ENCODE data around the gene UNK. TPM values are rescaled to one million over a fixed set of nuclear protein-coding genes. Genes with fewer than 3 reads are reported as not detected.
A peak's percentile ranks its signal among the peaks of the same experiment; 100 is the strongest.
"Not testable (repeated sequence)": the region's sequence is repeated elsewhere in the genome, so short reads cannot be mapped to it uniquely, and the experiment has no call there.

UNK gene
- total RNA-seq, 1 donor from 2014 or later, result 17.3 TPM

DNA sequence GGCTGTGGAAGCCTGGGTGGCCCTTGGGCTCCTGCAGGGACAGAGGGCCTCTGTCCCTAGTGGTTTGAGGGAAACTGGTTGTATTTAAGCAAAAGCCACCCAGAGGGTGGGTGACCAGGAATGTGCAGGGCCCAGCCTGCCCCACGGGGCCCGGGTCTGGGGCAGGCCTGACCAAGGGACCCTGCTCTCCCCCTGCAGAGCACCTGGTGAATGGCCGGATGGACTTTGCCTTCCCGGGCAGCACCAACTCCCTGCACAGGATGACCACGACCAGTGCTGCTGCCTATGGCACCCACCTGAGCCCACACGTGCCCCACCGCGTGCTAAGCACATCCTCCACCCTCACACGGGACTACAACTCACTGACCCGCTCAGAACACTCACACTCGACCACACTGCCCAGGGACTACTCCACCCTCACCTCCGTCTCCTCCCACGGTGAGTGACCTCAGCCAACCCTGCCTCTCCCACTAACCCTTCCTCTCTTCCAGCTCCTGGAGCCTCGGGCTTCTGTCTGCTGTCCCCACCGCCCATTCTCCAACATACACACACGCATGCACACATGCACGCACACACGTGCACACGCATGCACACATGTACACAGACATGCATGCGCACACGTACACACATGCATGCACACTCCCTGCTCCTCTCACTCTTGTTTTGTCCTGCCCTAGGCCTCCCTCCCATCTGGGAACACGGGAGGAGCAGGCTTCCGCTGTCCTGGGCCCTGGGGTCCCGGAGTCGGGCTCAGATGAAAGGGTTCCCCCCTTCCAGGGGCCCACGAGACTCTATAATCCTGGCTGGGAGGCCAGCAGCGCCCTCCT lies 30.0 kb upstream of the UNK start:
- ATAC-seq, result no peak

DNA sequence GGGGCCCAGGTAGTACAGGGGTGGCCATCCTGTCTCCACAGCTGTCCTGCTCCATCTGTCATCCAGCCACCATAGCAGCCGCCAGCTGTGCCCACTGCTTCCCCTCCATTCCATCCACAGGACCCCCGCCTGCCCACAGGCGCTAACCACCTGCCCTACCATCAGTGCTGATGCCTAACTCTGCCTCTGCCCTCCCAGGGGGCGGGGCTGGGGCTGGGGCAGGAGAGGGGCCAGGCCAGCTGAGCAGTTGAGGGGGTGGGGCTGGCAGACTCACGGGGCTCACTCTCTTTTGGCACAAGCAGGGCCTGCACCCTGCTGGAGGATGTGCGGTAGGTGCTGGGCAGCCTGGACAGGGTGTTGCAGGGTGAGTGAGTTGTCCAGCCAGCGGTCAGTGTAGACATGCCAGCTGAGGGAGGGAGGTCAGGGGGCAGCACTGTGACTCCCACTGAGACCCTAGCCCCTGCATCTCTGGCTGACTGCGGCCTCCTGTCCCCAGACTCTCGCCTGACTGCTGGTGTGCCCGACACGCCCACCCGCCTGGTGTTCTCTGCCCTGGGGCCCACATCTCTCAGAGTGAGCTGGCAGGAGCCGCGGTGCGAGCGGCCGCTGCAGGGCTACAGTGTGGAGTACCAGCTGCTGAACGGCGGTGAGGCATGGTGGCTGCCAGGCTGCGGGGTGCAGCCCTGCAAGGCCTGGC lies 29.3 kb upstream of the UNK start:
- peak; percentile 22 for ATAC-seq

DNA sequence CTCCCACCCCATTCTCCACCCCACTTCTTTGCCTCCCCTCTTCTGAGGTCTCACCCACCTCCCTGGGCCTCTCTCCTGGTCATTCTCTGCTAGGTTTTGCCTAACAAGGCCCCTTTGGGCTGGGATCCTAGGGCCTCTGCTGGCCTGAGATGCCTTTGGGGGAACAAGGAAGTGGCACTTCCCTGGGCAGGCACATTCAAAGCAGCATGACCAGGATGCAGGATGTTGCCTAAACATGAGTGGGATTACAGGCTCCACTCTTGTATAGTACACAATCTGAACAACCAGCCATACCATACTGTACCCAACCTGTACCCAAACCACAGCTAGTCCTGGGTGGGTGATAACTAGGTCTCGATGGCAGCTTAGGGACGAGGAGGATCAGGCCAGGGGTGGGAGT lies 28.6 kb upstream of the UNK start:
- ATAC-seq, result no peak

DNA sequence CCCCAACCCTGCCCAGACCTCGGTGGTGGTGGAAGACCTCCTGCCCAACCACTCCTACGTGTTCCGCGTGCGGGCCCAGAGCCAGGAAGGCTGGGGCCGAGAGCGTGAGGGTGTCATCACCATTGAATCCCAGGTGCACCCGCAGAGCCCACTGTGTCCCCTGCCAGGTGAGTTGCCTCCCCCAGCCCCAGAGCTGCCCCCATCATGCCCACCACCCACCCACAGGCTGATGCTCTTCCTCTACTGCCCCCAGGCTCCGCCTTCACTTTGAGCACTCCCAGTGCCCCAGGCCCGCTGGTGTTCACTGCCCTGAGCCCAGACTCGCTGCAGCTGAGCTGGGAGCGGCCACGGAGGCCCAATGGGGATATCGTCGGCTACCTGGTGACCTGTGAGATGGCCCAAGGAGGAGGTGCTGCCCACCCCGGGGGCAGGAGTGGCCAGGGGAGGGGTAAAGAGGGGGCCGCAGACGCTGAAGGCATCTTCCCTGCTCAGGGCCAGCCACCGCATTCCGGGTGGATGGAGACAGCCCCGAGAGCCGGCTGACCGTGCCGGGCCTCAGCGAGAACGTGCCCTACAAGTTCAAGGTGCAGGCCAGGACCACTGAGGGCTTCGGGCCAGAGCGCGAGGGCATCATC lies 28.0 kb upstream of the UNK start:
- no peak for ATAC-seq

DNA sequence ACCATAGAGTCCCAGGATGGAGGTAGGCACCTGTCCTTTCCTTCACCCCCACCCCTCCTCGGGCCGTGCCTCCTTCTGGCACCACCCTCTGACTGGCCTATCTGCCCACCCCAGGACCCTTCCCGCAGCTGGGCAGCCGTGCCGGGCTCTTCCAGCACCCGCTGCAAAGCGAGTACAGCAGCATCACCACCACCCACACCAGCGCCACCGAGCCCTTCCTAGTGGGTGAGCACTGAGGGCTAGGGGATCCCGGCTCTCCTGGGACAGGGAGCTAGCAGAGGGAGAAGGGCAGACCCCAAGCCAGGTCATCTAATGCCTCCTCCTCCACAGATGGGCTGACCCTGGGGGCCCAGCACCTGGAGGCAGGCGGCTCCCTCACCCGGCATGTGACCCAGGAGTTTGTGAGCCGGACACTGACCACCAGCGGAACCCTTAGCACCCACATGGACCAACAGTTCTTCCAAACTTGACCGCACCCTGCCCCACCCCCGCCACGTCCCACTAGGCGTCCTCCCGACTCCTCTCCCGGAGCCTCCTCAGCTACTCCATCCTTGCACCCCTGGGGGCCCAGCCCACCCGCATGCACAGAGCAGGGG lies 27.4 kb upstream of the UNK start:
- ATAC-seq, result no peak

DNA sequence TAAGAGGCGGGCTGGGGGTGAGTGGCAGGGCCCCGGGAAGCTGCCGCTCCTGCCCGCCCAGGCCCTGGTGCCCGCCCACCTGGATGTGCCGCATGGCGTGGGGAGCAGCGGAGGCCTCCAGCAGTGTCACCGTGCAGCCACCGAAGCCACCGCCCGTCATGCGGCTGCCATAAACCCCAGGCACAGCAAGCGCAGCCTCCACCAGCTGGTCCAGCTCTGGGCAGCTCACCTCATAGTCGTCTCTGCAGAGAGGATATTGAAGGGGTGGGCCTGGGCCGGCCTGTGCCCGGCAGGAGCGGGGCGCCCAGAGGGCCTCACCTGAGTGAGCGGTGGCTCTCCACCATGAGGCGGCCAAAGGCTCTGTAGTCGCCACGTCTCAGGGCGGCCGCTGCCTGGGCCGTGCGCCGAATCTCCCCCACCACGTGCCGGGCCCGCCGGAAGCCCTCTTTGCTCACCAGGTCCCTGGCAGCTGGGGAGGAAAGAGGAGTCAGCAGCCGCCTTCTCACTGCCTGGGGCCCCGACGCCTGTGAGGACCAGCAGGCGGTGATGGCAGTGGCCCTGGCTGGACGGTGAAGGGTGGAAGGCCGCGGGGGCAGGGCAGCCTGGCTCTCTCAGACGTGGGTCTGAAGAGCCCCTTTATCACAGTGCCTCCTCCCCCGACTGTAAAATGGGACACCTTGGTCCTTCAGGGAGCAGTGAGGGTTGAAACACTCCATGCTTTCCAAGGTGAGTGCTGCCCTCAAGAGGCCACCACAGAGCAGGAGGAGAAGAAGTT lies 26.3 kb upstream of the UNK start:
- peak; percentile 9 for ATAC-seq

DNA sequence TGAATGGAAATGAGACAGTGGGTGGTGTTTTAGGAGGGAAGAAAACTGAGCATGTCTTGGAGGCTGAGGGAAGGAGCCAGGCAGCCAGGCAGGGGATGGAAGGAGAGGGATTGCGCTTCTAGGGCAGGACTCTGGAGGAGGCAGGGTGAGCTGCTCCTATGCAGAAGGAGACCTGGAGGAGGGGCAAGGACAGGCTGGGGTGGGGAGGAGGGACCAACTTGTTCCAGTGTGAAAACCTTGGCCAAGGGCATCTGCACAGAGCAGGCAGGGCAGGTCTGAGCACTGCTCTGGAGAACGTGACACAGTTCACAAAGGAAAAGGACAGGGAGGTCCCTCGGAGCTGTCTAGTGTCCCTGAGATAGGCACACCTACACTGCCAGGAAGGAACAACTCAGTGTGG lies 25.1 kb upstream of the UNK start:
- ATAC-seq, result peak; percentile 34

DNA sequence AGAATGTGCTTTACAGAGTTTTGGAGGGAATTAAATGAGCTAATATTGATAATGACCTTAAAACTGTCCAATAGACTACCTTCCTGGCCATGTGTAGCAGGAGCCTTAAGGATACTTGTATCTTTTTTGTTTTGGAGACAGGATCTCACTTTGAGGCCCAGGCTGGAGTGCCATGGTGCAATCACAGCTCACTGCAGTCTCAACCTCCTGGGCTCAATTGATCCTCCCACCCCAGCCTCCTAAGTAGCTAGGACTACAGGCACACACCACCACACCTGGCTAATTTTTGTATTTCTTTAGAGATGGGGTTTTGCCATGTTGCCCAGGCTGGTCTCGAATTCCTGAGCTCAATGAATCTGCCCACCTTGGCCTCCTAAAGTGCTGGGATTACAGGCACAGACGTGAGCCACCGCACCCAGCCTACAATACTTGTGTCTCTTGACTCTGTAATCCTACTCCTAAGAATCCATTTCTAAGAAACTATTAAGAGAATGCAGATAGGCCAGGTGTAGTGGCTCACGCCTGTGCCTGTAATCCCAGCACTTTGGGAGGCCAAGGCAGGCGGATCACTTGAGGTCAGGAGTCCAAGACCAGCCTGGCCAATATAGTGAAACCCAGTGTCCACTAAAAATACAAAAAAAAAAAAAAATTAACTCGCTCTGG lies 24.5 kb upstream of the UNK start:
- ATAC-seq, result not testable (repeated sequence)

DNA sequence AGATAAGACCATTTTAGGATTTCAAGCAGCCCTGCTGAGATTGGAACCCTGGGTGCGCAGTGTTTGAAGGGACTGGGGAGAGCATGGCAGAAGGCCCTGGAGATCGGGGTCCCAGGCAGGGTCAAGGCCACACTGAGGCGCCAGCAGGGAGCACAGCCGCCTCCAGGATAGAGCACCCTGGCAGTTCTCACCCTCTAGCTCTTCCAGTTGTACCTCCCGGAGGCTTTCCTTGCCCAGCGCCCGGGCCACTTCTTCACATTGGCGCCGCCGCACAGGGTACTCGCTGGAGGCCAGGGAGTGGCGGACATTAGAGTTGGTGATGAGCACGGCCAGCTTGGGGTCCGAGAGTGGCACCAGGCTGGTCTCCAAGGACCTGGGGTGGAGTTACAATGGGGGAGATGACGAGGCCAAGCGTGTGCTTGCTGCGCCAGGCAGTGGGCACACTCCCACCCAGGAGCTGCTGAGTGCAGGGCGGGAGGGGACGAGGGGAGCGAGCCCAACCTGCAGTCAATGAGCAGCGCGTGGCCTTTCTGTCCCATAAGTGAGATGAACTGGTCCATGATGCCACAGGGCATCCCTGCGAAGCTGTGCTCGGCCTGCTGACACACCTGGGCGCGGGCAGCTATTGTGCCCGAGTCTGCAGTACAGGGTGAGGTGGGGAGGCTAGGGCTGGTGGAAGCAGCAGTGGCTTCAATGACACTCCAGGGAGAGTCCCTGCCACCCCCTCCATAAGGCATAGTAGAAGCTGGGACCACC lies 21.9 kb upstream of the UNK start:
- peak; percentile 3 for ATAC-seq

DNA sequence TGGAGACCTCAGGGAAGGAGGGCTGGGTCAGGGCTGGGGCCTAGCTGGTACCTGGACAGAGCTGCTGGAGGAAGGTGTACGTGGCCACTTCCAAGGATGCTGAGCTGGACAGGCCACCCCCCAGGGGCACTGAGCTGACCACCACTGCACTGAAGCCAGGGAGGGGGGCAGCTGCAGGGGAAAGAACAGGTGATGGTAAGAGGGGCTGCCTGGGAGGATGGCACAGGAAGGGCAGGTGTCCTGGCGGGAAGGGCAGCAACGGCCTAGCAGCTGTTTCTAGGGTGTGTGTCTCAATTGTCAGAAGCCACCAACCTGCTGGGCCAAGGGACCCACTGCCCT lies 21.4 kb upstream of the UNK start:
- no peak for ATAC-seq

DNA sequence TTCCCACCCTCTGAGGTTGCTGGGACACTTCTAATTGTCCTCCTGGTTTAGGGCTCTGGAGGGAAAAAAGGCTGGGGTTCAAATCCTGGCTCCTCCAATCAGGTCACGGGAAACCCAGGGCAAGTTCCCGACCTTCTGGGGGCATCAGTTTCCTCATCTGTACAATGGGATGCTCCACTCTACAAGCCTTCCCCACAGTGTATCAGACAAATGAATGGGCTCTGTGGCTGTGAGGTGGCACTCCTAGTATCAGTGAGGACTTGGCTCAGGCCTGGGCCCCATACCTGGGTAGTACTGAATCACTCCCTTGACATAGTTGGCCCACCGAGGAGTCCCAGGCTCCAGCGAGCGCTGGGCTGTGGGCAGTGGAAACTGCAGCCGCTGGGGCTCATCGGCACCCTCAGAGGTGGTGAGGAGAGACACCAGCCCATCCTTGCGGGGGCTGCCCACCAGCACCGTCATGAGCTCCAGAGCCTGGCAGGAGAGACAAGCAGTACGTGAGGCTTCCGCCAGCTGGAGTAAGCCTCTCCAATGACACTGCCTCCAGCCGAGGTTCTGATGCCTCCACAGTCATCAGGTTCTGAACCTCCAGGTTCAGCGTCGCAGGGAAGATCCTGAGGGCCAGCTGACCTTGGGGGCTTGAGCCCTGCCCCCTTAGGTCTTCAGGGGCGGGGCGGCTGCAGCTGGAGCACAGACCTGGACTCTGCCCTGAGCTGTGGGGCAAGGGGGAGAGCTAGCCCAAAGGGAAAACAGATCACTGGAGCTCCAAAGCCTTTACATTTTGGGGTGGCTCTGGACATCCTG lies 20.8 kb upstream of the UNK start:
- ATAC-seq, result peak; percentile 1

DNA sequence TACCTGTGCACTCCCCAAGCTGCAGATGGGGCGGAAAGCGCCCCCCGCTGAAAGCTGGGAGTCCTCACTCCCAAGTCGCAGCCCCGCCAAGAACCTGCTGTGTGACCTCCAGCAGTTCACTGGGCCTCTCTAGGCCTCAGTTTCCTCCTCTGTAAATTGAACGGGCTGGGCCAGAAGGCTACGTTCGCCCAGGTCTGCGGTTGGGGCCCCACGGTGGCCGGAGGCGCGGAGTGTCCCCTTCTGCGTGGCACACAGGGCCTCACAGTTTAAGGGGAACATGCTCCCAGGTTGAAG lies 20.2 kb upstream of the UNK start:
- no peak for ATAC-seq

DNA sequence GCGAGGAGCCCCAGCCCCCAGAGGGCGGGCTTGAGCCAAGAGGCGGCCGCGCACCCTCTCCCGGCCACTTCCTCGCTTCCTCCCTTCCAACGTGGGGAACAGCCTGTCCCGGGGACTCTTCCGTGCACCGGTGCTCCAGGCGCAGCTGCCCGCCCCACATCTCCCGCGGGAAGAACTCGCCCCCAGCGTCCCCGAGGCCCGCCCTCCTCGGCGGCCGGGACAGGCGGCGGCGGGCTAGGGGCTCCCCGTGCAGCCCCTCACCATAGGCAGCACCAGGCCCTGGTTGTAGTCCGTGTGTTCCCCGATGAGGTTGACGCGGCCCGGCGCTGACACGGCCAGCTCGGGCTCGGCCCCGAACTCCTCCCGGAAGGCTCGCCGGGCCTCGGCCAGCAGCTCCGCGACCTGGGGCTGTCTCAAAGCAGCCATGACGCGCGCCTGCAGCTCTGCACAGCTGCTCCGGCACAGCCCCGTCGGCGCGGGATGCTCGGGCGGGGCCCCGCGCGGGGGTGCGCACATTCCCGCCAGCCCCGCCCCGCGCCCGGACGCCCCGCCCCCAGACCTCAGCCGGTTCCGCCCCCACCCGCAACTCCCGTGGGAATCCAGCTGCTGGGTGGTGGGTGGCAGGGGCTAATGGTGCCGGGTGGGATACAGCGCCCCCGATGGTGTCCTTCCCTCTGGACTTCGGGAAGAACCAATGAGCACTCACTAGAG lies 19.7 kb upstream of the UNK start, which contains the start of gene GALK1:
TSS of gene GALK1 (minus strand) at position 482 of the 711 bp plus-strand sequence. CDS start at position 426, 56 bp downstream.
- ATAC-seq, result peak; percentile 83

DNA sequence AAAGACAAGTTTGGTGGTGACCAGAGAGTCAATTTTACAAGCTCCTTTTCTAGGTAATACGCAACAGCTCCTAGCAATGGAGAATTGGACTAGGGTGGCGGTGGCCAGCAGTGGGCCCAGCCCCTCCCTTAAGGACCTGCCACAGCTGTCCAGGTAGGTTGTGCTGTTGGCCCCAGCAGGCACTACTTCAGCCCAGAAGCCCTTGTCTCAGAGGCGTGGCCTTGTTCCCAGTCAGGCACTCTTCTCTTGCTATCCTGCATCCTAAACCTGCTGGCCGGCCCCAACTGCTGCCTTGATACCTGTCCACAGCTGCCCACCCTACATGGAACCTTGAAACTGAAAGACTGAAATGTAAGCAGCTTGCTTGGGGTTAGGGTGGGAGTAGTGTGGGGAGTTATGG lies 18.6 kb upstream of the UNK start:
- no peak for ATAC-seq

DNA sequence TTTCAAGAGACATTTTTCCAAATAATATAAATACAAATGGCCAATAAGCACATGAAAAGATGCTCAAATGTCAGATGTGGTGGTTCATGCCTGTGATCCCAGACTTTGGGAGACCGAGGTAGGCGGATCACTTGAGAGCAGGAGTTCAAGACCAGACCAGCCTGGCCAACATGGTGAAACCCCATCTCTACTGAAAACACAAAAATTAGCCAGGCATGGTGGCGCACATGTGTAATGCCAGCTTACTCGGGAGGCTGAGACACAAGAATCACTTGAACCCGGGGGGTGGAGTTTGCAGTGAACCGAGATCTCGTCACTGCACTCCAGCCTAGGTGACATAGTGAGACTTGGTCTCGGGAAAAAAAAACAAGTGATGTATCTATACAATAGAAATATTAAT lies 16.7 kb upstream of the UNK start:
- ATAC-seq, result no peak

DNA sequence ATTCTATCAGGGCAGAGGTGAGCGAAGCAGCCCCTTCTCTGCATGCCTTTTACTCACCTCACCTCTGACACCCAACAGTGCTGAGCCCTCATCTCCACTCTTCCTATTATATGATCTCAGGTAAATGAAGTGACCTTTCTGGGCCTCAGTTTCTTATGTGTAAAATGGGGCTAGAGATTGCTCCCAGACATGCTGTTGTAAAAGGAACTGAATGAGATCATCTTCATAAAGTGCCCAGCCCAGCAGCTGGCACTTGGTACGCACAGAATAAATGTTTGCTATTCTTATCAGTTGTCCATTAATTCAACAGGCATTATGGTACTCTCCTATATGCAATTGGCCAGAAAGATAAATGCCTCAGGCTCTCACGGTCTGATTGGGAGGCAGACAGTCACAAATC lies 15.1 kb upstream of the UNK start:
- ATAC-seq, result no peak

DNA sequence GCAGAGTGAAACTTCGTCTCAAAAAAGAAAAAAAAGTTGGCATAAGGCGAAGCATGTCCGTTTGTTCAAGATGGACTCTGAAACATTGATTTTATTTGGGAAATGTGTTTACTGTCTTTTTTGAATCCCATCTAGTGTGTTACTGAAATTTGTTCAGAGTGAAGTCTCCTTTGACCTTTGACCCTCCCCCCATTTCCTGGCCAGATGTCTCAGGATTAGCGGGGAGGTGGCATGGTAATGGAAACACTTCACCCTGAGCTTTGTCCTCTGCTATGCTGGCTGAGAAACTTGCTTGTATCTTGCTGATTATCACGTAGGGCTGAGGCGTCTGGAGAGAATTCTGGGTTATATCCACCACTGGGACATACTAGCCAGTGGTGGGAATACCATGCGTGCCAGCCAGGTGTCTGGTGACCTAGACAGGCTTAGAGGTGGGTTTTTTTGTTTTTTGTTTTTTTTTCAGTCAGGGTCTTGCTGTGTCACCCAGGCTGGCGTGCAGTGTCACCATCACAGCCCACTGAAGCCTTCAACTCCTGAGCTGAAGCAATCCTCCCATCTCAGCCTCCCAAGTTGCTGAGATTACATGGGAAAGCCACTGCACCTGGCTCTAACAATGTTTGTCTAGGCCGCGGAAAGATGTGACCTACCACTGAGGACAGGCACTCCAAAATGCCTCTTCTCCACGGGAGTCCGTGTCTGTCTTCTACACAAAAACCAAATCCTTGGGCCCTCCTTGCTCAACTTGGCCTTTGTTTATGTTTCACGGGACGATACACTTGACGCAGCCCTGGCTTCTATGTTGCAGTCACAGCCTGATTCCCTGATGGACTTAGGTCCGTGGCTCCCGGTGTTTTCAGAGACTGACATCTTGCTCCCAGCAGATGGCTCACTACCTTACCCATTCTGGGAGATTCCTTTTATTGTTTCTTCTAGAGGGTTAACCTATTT lies 13.0 kb upstream of the UNK start:
- ATAC-seq, result no peak

DNA sequence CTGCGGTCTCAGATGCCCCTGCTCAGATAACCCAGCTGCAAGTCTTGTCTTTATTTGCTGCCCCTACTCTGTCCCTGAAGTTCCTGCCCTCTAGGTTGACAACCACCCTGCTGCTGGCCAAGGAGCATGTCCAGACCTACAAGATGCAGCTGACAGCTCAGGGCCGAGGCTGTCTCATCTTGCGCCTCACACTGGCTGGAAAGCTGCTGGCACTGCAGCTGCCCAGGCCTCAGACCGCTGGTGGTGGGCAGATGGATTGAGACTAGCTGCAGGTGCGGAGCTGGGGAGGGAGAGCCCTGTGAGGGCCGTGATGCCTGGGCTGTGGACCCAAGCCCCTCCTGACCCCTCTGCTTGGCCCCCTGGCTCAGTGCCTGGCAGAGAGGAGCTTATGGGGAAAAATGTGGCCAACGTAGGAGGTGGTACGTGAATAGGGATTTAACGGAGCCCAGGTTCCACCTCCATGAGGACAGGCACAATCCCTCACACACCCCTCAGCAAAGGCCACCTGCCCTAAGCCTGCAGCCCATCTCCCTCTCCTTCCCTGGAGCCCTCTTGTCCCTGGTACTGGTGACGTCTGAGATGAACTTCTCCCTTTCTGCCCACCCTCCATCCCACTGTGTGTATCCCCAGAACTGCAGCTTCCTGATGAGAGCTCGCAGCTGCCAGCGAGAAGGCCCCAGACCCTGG lies 11.3 kb upstream of the UNK start:
- peak; percentile 4 for ATAC-seq
